PC-9 (cell line): ENCODE measurements around the gene DXO. TPM values are rescaled to one million over a fixed set of nuclear protein-coding genes. Genes with fewer than 3 reads are reported as not detected.
"Not testable (repeated sequence)": the region's sequence is repeated elsewhere in the genome, so short reads cannot be mapped to it uniquely, and the experiment has no call there.

Source experiments
- BruUV-seq: library from RNA; stranded (reverse); fragments of 400-500 nt; replicated peaks from 2 replicates; lab custom pipeline; 2021; lab: Mats Ljungman, UMichigan
- CTCF ChIA-PET: fragments of 300-600 bp; sonication (Branson Sonifier 250); formaldehyde crosslinking; loops from one replicate; lab custom pipeline; 2022; ENCODE audit warnings: antibody characterized with exemption; lab: Charles Lee
- POLR2A ChIA-PET: fragments of 300-600 bp; sonication (Branson Sonifier 250); formaldehyde crosslinking; loops from one replicate; lab custom pipeline; 2022; ENCODE audit warnings: antibody characterized with exemption; ENCODE audit not compliant: unreplicated experiment; lab: Charles Lee
- DNase-seq, 2 experiments: peaks; one replicate each; pipeline versions ENCODE4 v3.0.0 to v3.0.0-alpha.2; 2015 to 2022; ENCODE audit warnings: mixed read lengths in 1 of 2
- H2AFZ ChIP-seq: fragments of 200-600 bp; sonication (generic); 2 replicates; pipeline ENCODE4 v1.8.1; 2017; ENCODE audit warnings: antibody characterized with exemption
- H3F3A ChIP-seq: fragments of 200-600 bp; sonication (generic); 2 replicates; pipeline ENCODE4 v1.8.1; 2017; ENCODE audit warnings: antibody characterized with exemption, mild to moderate bottlenecking, low read depth; ENCODE audit not compliant: insufficient read depth
- H3K27ac ChIP-seq: fragments of 200-600 bp; sonication (generic); 2 replicates; pipeline ENCODE4 v1.6.1; 2016; ENCODE audit warnings: mixed run types
- H3K27me3 ChIP-seq: fragments of 200-600 bp; sonication (generic); 2 replicates; pipeline ENCODE4 v1.6.1; 2016; ENCODE audit warnings: low read depth, mixed run types; ENCODE audit not compliant: insufficient read depth
- H3K36me3 ChIP-seq: fragments of 200-600 bp; sonication (generic); 2 replicates; pipeline ENCODE4 v1.6.1; 2016; ENCODE audit warnings: low read depth, mixed run types
- H3K4me1 ChIP-seq: fragments of 200-600 bp; sonication (generic); replicated peaks from 2 replicates; pipeline ENCODE4 v1.6.1; 2016; ENCODE audit warnings: mixed run types; ENCODE audit not compliant: insufficient read depth
- H3K4me2 ChIP-seq: fragments of 200-600 bp; sonication (generic); 2 replicates; pipeline ENCODE4 v1.6.1; 2017; ENCODE audit warnings: mixed run types
- H3K4me3 ChIP-seq: fragments of 200-600 bp; sonication (generic); 2 replicates; pipeline ENCODE4 v1.6.1; 2016; ENCODE audit warnings: mixed run types
- H3K79me2 ChIP-seq: fragments of 200-600 bp; sonication (generic); 2 replicates; pipeline ENCODE4 v1.6.1; 2017; ENCODE audit warnings: low read depth, mixed run types
- H3K9me2 ChIP-seq: fragments of 200-600 bp; sonication (generic); 2 replicates; pipeline ENCODE4 v1.8.1; 2017; ENCODE audit warnings: mild to moderate bottlenecking; ENCODE audit not compliant: insufficient read depth
- H3K9me3 ChIP-seq: fragments of 200-600 bp; sonication (generic); 2 replicates; pipeline ENCODE4 v1.8.1; 2016; ENCODE audit warnings: low read depth; ENCODE audit not compliant: insufficient read depth
- H4K20me1 ChIP-seq: fragments of 200-600 bp; sonication (generic); 2 replicates; pipeline ENCODE4 v1.8.1; 2017; ENCODE audit not compliant: insufficient read depth
- CTCF ChIP-seq: fragments of 200-600 bp; sonication (generic); conservative IDR thresholded peaks from 2 replicates; pipeline ENCODE4 v1.6.1; 2017; ENCODE audit warnings: mixed run types, antibody characterized with exemption, mild to moderate bottlenecking, moderate library complexity
- EZH2 ChIP-seq: fragments of 200-600 bp; sonication (generic); IDR thresholded peaks from 2 replicates; pipeline ENCODE4 v1.8.0; 2017; ENCODE audit warnings: antibody characterized with exemption, low read depth
- intact Hi-C: fragments of 100-400 bp; cut with micrococcal nuclease; formaldehyde crosslinking; loops from one replicate; pipeline ENCODE4 v1.10.0; 2022; ENCODE audit not compliant: unreplicated experiment
- total RNA-seq: library from RNA; stranded (reverse); gene quantifications from 2 replicates; pipeline ENCODE4 v1.2.3, GENCODE V29; 2021

Gene DXO
- total RNA-seq, 1 experiment from 2014 or later = 24.5 TPM

GRCh38 chr6:31980998-31981397 is 9.1 kb upstream of the DXO start:
- H3K9me2 ChIP-seq, H4K20me1 ChIP-seq, BruUV-seq, H3K79me2 ChIP-seq, H3K4me3 ChIP-seq, H3F3A ChIP-seq, POLR2A ChIA-PET, H3K27ac ChIP-seq, H3K27me3 ChIP-seq, H3K4me2 ChIP-seq, H3K9me3 ChIP-seq, intact Hi-C loops, H3K36me3 ChIP-seq, DNase-seq, H3K4me1 ChIP-seq, CTCF ChIA-PET, H2AFZ ChIP-seq: not testable (repeated sequence)

- H3K4me2 ChIP-seq, H3K27ac ChIP-seq, H3K9me3 ChIP-seq, H3F3A ChIP-seq, intact Hi-C loops, CTCF ChIA-PET, H3K36me3 ChIP-seq, H3K9me2 ChIP-seq, H3K27me3 ChIP-seq, DNase-seq, H2AFZ ChIP-seq, H3K4me3 ChIP-seq, BruUV-seq, POLR2A ChIA-PET, H4K20me1 ChIP-seq, H3K4me1 ChIP-seq, H3K79me2 ChIP-seq: not testable (repeated sequence)
These were observed 8.4 kb upstream of the DXO start for GRCh38 chr6:31980195-31980876.

GRCh38 chr6:31979238-31979898 is 7.4 kb upstream of the DXO start:
- CTCF ChIA-PET = no interaction called here
- POLR2A ChIA-PET = no interaction called here

More at GRCh38 chr6:31979238-31979898, 7.4 kb upstream of the DXO start:
- no TSS peak for BruUV-seq
- intact Hi-C loops = no loop called here
- Histone ChIP-seq H3K9me2 (no peaks in the 10 kb centered on the region), H3K9me3 (no peaks in the 10 kb centered on the region), H3K36me3 (no peaks in the 10 kb centered on the region), H3K4me1 (no peaks in the 10 kb centered on the region), H3K4me3 (no peak overlapping the region), H3K4me2 (no peak overlapping the region), H3K79me2 (peaks cover 8% of the 10 kb centered on the region; the same call in 1 of the 2 replicates), H2AFZ (no peak overlapping the region), H4K20me1 (no peaks in the 10 kb centered on the region), H3K27ac (no peak overlapping the region), H3K27me3 (no peaks in the 10 kb centered on the region), H3F3A (no peaks in the 10 kb centered on the region)
- TF ChIP-seq CTCF (no peak), EZH2 (no peak)
- no peak for DNase-seq
